Smooth muscle cell of the brain vasculature (primary cell): Measurements from ENCODE around the gene HPN.

Experiments used
- DNase-seq: peaks from one replicate; pipeline ENCODE4 v3.0.0-alpha.2; 2012; ENCODE audit warnings: low read depth, low spot score

Gene HPN

DNA sequence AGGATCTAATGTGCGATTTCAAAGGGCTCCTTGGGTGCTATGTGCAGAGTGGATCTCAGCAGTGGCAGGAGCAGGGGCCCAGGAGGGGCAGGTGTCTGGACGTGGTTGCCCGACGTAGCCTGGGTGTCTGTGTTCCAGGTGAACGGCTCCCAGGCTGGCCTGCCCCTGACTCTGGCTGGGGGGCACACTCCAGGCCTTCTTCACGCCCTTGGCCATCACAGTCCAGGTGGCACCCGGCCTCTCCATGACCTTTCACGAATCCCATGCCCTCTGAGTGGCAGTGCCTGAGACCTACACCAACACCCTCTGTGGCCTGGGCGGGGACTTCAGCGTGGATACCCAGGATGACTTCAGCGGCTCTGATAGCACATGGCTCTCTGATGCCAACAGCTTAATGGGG lies 62.8 kb downstream of the HPN start:
- DNase-seq: no peak

- no peak for DNase-seq
These were observed 63.5 kb downstream of the HPN start for GRCh38 chr19:35105047-35105410.

DNA sequence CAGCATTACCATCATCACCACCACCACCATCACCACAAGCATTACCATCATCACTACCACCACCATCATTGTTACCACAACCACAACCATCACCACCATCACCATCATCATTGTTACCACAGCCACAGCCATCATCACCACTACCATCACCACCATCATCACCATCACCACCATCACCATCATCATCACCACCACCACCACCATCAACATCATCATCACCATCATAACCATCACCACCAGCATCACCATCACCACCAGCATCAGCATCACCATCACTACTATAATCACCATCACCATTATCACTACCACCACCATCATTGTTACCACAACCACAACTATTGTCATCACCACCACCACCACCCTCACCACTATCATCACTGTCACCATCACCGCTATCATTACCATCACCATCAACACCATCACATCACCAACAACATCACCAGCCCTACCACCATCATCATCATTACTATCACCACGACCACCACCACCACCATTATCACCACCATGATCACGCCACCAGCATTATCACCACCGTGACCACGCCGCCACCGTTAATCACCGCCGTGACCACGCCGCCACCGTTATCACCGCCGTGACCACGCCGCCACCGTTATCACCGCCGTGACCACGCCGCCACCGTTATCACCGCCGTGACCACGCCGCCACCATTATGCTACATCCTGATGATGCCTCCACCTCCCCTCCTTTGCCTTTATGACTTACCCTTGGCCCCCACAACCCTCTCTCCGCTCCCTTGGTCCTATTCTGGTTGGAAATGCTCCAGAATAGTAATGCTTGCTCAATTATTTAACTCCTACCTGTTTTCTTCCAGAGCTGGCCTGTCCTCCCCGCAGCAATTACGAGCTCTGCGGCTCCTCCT lies 64.1 kb downstream of the HPN start:
- DNase-seq: no peak

- DNase-seq: no peak
These were observed 64.7 kb downstream of the HPN start for GRCh38 chr19:35106291-35106583.

GRCh38 chr19:35106898-35107541 lies 65.5 kb downstream of the HPN start:
- DNase-seq: no peak

DNA sequence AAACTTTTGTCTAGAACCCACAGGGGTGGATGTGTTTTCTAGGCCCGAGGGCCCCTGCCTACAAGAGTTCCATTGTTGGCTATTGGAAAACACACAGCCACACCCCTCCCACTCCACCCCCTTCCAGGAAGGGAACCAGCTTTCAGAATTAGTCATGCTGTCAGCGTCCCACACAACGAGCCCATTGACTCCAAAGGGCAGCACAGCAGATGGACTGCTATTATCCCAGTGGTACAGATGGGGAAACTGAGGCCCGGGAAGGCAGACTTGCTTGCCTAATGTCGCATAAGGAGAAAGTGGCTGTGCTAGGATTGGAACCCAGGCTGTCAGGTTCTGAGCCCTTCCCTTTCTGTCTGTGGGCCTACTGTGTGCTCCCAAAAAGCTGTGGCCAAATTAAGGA lies 66.0 kb downstream of the HPN start:
- DNase-seq: no peak

DNA sequence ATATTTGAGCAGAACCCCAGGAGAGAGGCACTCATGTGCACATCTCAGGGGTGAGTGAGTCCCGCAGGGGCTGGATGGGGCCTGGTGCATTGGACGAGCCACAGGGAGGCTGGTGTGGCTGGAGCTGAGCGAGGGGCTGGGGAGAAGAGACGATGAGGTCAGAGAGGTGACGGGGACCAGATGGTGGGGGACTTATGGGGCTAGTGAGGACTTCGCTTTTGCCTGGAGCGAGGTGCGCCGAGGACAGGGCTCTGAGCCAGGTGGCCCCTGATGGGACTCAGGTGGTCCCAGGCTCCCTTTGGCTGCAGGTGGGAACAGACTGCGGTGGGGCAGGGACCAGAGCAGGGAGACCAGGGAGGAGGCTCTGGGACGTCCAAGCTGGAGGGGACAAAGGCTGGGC lies 67.2 kb downstream of the HPN start:
- DNase-seq: no peak

DNA sequence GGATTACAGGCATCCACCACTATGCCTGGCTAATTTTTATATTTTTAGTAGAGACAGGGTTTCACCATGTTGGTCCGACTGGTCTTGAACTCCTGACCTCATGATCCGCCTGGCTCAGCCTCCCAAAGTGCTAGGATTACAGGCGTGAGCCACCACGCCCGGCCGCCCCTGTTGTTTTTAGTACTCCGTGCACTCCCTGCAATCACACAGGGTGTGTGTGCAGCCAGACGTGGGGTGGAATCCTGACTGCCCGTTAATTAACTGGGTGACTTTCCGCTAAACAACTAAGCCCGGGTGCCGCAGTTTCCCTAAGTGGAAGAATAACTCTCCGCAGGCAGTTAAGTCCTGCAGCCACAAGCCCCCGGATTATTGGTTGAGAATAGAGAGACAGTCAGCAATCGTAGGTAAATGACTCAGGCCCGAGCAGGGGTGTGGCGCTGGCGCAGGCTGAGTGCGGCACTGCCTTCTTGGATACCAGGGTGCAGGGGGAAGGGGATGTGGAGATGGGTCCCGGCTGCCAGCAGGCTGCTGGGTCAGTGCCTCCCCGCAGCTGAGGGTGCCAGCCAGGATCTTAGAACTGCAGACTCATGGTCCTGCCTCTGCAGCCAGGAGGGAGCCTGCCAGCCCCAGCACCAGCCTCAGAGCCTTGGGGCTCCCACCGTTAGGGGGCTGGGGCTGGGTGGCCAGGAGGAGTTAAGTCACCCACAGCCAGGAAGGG lies 68.0 kb downstream of the HPN start:
- DNase-seq: no peak

DNA sequence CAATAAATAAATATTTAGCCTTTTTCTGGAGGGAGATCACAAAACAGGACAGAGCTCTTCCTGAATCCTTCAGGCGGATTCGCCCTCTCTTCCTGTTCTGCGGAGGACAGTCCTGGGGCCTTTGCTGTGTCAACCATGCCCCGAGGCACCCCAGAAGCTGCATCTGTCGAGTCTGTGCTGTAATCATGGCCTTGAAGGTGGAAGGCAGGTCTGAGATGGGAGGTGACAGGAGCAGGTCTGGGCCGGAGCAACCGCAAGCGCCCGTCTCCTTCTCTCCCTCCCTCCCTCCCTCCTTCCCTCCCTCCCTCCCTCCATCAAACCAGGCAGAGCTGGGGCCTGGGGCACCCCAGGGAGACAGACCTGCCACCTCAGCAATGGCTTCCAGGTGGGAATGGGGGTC lies 69.5 kb downstream of the HPN start:
- DNase-seq: no peak

GRCh38 chr19:35112995-35113688 lies 71.6 kb downstream of the HPN start:
- no peak for DNase-seq

GRCh38 chr19:35114353-35115176 lies 73.0 kb downstream of the HPN start:
- peak; percentile 31 for DNase-seq

DNA sequence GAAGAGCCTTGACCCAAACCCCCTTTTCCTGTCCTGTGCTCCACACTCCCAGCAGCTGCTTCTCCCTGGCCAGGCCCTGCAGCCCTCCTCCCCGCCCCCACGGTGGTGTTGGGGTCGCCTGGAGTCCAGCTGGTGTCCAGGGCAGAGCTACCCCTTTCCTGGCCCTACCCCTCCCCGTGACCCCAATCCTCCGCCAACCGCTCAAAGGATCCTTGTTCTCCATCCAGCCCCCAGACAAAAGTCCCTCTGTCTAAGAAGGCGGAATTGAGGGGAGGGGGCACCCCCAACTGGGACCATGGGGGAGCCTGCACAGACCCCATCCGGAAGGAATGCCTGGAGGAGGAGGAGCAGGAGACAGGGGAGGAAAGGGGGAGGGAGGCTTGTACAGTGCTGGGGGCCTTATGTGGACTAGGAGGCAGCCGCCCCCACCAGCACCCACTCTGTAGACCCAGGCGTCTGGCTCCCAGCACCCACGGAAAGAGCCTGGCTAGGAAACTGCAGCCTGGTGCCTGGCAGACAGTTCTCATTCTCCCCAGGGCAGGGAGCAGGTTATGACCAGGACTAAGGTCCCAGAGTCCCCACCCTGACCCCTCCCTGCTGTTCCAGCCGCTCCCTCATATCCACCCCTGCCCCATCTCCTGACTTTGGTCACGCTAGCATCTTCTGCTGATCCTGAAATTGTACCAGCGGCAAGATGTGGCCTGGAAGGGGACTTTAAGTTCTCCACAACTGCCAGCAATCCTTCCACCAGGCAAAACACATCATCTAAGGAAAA lies 73.8 kb downstream of the HPN start, which contains the start of gene FXYD3:
FXYD3 (plus strand) TSS at position 647 of the 775 bp plus-strand sequence. CDS start 3,554 bp downstream, outside the sequence.
- no peak for DNase-seq
